ENCODE results near the gene PCDHGC5.

PCDHGC5 gene

DNA sequence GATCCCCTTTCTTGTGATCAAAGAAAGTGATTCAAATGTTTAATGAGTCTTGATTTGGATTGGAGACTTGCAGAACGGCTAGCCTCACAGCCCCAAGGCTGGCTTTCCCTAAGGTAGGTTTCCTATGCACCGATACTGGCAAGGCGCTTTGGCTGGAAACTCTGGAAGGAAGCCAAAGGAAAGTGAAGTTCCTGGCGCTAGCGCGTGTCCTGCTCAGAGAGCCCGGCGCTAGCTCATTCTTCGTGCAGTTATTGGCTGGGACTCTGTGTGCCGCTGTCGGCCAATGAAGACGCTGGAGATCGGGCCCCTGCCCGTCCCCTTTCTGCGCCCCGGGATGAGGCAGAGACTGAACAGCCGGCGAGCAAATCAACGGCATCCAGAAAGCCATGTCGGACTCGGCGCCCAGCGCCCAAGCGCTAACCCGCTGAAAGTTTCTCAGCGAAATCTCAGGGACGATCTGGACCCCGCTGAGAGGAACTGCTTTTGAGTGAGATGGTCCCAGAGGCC is 13.2 kb upstream of the PCDHGC5 start, which contains the start of gene PCDHGC3:
PCDHGC3 (plus strand) TSS at position 342 of the 507 bp plus-strand sequence; CDS start at position 493, 151 bp downstream.
- Mint-ChIP-seq H3K9me3 (peaks cover 43% of the 10 kb centered on the region), H3K36me3 (ENCODE audit: low read depth) (peaks cover 65% of the 10 kb centered on the region), H3K4me3 (peak within 1 kb of the TSS; percentile 98 to 99 (median 98)), H3K4me1 (peaks cover 23% of the 10 kb centered on the region), H3K27me3 (ENCODE audit: low read depth) (no peaks in the 10 kb centered on the region), H3K27ac (peak within 1 kb of the TSS; percentile 95 to 98 (median 97))
- TF ChIP-seq, protein P1, sequence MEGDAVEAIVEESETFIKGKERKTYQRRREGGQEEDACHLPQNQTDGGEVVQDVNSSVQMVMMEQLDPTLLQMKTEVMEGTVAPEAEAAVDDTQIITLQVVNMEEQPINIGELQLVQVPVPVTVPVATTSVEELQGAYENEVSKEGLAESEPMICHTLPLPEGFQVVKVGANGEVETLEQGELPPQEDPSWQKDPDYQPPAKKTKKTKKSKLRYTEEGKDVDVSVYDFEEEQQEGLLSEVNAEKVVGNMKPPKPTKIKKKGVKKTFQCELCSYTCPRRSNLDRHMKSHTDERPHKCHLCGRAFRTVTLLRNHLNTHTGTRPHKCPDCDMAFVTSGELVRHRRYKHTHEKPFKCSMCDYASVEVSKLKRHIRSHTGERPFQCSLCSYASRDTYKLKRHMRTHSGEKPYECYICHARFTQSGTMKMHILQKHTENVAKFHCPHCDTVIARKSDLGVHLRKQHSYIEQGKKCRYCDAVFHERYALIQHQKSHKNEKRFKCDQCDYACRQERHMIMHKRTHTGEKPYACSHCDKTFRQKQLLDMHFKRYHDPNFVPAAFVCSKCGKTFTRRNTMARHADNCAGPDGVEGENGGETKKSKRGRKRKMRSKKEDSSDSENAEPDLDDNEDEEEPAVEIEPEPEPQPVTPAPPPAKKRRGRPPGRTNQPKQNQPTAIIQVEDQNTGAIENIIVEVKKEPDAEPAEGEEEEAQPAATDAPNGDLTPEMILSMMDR (IDR thresholded peaks at IDR 0.05; ENCODE audit: unreplicated experiment in 3 of 3) = peak in 1 of 3 experiments; percentile 33

DNA sequence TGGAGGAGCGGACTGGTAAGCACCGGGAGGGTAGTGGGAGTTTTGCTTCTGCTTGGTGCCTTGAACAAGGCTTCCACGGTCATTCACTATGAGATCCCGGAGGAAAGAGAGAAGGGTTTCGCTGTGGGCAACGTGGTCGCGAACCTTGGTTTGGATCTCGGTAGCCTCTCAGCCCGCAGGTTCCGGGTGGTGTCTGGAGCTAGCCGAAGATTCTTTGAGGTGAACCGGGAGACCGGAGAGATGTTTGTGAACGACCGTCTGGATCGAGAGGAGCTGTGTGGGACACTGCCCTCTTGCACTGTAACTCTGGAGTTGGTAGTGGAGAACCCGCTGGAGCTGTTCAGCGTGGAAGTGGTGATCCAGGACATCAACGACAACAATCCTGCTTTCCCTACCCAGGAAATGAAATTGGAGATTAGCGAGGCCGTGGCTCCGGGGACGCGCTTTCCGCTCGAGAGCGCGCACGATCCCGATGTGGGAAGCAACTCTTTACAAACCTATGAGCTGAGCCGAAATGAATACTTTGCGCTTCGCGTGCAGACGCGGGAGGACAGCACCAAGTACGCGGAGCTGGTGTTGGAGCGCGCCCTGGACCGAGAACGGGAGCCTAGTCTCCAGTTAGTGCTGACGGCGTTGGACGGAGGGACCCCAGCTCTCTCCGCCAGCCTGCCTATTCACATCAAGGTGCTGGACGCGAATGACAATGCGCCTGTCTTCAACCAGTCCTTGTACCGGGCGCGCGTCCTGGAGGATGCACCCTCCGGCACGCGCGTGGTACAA is 12.6 kb upstream of the PCDHGC5 start:
- H3K36me3 Mint-ChIP-seq (ENCODE audit: low read depth) = peaks cover 69% of the 10 kb centered on the region
- TF ChIP-seq, protein P1 (IDR thresholded peaks at IDR 0.05; ENCODE audit: unreplicated experiment in 3 of 3) = no peak
- peaks cover 23% of the 10 kb centered on the region for H3K4me1 Mint-ChIP-seq
- H3K9me3 Mint-ChIP-seq = peaks cover 43% of the 10 kb centered on the region
- peak overlapping the region; percentile 95 to 98 (median 97) for H3K27ac Mint-ChIP-seq
- no peaks in the 10 kb centered on the region for H3K27me3 Mint-ChIP-seq (ENCODE audit: low read depth)
- peak overlapping the region; percentile 98 to 99 (median 98) for H3K4me3 Mint-ChIP-seq

DNA sequence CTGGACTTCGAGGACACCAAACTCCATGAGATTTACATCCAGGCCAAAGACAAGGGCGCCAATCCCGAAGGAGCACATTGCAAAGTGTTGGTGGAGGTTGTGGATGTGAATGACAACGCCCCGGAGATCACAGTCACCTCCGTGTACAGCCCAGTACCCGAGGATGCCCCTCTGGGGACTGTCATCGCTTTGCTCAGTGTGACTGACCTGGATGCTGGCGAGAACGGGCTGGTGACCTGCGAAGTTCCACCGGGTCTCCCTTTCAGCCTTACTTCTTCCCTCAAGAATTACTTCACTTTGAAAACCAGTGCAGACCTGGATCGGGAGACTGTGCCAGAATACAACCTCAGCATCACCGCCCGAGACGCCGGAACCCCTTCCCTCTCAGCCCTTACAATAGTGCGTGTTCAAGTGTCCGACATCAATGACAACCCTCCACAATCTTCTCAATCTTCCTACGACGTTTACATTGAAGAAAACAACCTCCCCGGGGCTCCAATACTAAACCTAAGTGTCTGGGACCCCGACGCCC is 11.8 kb upstream of the PCDHGC5 start:
- Mint-ChIP-seq H3K9me3 (peaks cover 44% of the 10 kb centered on the region), H3K27me3 (ENCODE audit: low read depth) (no peaks in the 10 kb centered on the region), H3K27ac (no peak overlapping the region), H3K4me1 (peaks cover 23% of the 10 kb centered on the region), H3K36me3 (ENCODE audit: low read depth) (peaks cover 64% of the 10 kb centered on the region), H3K4me3 (peak overlapping the region; percentile 98 to 99 (median 98))
- TF ChIP-seq, protein P1 (IDR thresholded peaks at IDR 0.05; ENCODE audit: unreplicated experiment in 3 of 3) = no peak

DNA sequence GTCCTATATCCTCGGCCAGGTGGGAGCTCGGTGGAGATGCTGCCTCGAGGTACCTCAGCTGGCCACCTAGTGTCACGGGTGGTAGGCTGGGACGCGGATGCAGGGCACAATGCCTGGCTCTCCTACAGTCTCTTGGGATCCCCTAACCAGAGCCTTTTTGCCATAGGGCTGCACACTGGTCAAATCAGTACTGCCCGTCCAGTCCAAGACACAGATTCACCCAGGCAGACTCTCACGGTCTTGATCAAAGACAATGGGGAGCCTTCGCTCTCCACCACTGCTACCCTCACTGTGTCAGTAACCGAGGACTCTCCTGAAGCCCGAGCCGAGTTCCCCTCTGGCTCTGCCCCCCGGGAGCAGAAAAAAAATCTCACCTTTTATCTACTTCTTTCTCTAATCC is 11.1 kb upstream of the PCDHGC5 start:
- H3K4me1 Mint-ChIP-seq = peaks cover 29% of the 10 kb centered on the region
- H3K9me3 Mint-ChIP-seq = peaks cover 48% of the 10 kb centered on the region
- H3K27ac Mint-ChIP-seq = no peak overlapping the region
- peak overlapping the region; percentile 98 to 99 (median 98) for H3K4me3 Mint-ChIP-seq
- TF ChIP-seq, protein P1 (IDR thresholded peaks at IDR 0.05; ENCODE audit: unreplicated experiment in 3 of 3) = no peak
- no peaks in the 10 kb centered on the region for H3K27me3 Mint-ChIP-seq (ENCODE audit: low read depth)
- peaks cover 69% of the 10 kb centered on the region for H3K36me3 Mint-ChIP-seq (ENCODE audit: low read depth)

DNA sequence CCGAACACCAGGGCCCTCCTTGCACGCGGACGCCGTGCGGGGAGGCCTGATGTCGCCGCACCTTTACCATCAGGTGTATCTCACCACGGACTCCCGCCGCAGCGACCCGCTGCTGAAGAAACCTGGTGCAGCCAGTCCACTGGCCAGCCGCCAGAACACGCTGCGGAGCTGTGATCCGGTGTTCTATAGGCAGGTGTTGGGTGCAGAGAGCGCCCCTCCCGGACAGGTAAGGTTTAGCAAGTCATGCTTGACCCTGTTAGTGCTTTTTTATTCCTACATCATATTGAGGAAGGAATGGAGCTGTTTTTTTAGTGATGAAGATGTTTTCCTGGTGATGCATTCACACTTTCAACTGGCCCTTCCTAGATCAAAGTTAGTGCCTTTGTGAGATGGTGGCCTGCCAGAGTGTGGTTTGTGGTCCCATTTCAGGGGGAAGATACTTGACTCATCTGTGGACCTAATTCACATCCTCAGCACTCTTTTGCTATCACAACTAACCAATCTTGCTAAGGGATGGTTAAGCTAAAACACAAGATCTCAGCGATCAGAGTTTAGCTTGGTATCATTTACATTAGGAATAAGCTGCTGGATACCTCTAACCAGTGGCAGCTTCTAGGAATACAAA is 10.4 kb upstream of the PCDHGC5 start:
- H3K36me3 Mint-ChIP-seq (ENCODE audit: low read depth) = peaks cover 74% of the 10 kb centered on the region
- H3K4me3 Mint-ChIP-seq = peak overlapping the region; percentile 4 to 99 (median 98)
- H3K27me3 Mint-ChIP-seq (ENCODE audit: low read depth) = no peaks in the 10 kb centered on the region
- H3K9me3 Mint-ChIP-seq = peaks cover 50% of the 10 kb centered on the region
- H3K27ac Mint-ChIP-seq = no peak overlapping the region
- H3K4me1 Mint-ChIP-seq = peaks cover 34% of the 10 kb centered on the region
- TF ChIP-seq, protein P1 (IDR thresholded peaks at IDR 0.05; ENCODE audit: unreplicated experiment in 3 of 3) = no peak
